ENCODE results near the gene F7. TPM values are rescaled to one million over a fixed set of nuclear protein-coding genes. Genes with fewer than 3 reads are reported as not detected.

Gene F7
- polyA plus RNA-seq, 1 donor from 2014 or later: not detected

DNA sequence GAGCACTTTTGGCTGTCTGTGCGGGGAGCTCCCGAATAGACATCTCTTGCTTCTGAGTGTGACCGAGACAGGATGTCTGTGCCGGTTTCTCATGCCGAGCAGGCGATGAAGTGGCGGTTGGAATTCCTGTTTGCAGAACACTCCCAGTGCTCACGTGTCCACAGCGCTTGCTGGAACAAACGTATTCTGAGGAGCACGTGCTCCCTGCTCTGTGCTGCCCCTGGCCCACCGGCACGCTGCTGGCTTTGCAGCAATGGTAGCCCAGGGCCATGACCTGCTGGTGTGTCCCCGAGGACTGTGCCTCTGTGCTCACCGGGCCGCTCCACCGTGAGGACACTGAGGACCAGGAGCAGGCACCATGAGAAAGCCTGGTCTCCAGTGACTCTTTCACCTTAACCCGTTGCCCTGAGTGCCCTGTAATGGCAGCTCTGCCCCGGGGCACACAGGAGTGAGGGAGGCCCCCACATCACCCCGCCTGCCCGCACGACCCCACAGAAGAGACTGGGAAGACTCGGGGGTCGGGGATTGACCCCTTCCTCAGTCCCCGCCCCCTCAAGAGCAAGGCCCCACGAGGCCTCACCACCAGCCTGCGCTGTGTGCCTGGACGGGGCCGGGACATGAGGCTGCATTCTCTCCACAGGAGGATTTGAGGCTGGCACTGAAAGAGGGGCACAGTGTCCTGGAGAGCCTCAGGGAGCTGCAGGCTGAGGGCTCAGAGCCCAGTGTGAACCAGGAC, 40.0 kb upstream of the F7 start:
- no peak overlapping the region for H3K27ac Mint-ChIP-seq
- H3K36me3 Mint-ChIP-seq: peaks cover 3% of the 10 kb centered on the region
- peaks cover 0 to 2% (median 0%) of the 10 kb centered on the region in 3 donors for H3K9me3 Mint-ChIP-seq

GRCh38 chr13:113066142-113066455, 39.5 kb upstream of the F7 start:
- Mint-ChIP-seq H3K27ac (no peak overlapping the region), H3K4me1 (no peaks in the 10 kb centered on the region), H3K4me3 (no peak overlapping the region), H3K36me3 (peaks cover 3% of the 10 kb centered on the region), H3K27me3 (no peaks in the 10 kb centered on the region), H3K9me3 (peaks cover 0 to 2% (median 0%) of the 10 kb centered on the region in 3 donors)

More for the DNA sequence above, 40.0 kb upstream of the F7 start:
- Mint-ChIP-seq H3K4me3 (no peak overlapping the region), H3K27me3 (no peaks in the 10 kb centered on the region), H3K4me1 (no peaks in the 10 kb centered on the region)

GRCh38 chr13:113066746-113067145, 38.8 kb upstream of the F7 start:
- no peaks in the 10 kb centered on the region for H3K27me3 Mint-ChIP-seq

GRCh38 chr13:113069861-113070805, 35.5 kb upstream of the F7 start:
- Mint-ChIP-seq H3K27me3 (no peaks in the 10 kb centered on the region), H3K36me3 (peaks cover 1% of the 10 kb centered on the region), H3K4me3 (no peak overlapping the region), H3K4me1 (no peaks in the 10 kb centered on the region), H3K9me3 (peaks cover 0 to 18% (median 2%) of the 10 kb centered on the region in 3 donors), H3K27ac (no peak overlapping the region)

More at GRCh38 chr13:113066746-113067145, 38.8 kb upstream of the F7 start:
- peaks cover 0 to 4% (median 2%) of the 10 kb centered on the region in 3 donors for H3K9me3 Mint-ChIP-seq
- no peak overlapping the region for H3K4me3 Mint-ChIP-seq
- H3K27ac Mint-ChIP-seq: no peak overlapping the region
- peaks cover 1% of the 10 kb centered on the region for H3K36me3 Mint-ChIP-seq
- H3K4me1 Mint-ChIP-seq: no peaks in the 10 kb centered on the region

GRCh38 chr13:113070855-113071254, 34.7 kb upstream of the F7 start:
- H3K27ac Mint-ChIP-seq: no peak overlapping the region

DNA sequence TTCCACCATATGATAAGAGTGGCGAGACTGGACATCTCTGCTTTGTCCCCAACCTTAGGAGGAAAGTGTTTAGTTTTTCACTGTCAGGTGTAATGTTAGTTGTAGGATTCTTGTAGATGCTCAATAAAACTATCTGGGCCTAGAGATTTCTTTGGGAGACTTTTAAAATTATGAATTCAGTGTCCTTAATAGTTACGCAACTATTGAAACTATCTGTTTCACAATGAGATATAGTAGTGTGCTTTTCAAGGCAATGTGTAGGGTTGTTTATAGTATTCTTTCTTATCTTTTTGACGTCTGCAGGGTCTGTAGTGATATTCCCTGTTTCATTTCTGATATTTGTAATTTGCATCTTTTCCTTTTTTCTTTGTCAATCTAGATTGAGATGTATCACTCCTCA, 33.2 kb upstream of the F7 start:
- Mint-ChIP-seq H3K9me3 (peaks cover 0 to 18% (median 2%) of the 10 kb centered on the region in 3 donors), H3K36me3 (peaks cover 1% of the 10 kb centered on the region), H3K4me3 (no peak overlapping the region), H3K27ac (no peak overlapping the region), H3K4me1 (no peaks in the 10 kb centered on the region), H3K27me3 (no peaks in the 10 kb centered on the region)

More at GRCh38 chr13:113070855-113071254, 34.7 kb upstream of the F7 start:
- Mint-ChIP-seq H3K27me3 (no peaks in the 10 kb centered on the region), H3K4me1 (no peaks in the 10 kb centered on the region), H3K4me3 (no peak overlapping the region), H3K36me3 (peaks cover 1% of the 10 kb centered on the region), H3K9me3 (peaks cover 0 to 18% (median 2%) of the 10 kb centered on the region in 3 donors)

DNA sequence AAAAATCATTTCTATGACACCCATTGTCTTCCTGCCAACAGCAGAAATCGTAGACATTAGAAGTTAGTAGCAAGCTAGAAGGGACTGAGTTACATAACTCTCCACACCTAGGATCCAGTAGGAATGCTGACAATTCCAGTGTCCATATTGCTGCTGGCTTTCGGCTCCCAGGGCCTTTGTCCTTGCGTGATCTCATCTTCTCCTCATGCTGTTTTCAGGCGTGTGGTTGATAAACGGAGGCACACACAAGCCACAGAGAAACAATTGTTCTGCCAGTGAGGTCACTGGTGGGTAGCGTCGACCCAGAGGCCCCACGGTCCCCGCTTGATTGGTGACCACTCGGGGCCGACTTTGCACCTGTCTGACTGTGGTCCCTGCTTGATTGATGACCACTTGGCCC, 31.6 kb upstream of the F7 start:
- Mint-ChIP-seq H3K9me3 (peaks cover 0 to 18% (median 2%) of the 10 kb centered on the region in 3 donors), H3K27ac (no peak overlapping the region), H3K36me3 (peaks cover 1% of the 10 kb centered on the region), H3K4me3 (no peak overlapping the region), H3K4me1 (no peaks in the 10 kb centered on the region), H3K27me3 (no peaks in the 10 kb centered on the region)

- no peaks in the 10 kb centered on the region for H3K4me1 Mint-ChIP-seq
- H3K9me3 Mint-ChIP-seq: peaks cover 0 to 18% (median 2%) of the 10 kb centered on the region in 3 donors
- H3K4me3 Mint-ChIP-seq: no peak overlapping the region
- peaks cover 1% of the 10 kb centered on the region for H3K36me3 Mint-ChIP-seq
- H3K27me3 Mint-ChIP-seq: no peaks in the 10 kb centered on the region
- H3K27ac Mint-ChIP-seq: no peak overlapping the region
These were observed 31.2 kb upstream of the F7 start for GRCh38 chr13:113074401-113074800.

DNA sequence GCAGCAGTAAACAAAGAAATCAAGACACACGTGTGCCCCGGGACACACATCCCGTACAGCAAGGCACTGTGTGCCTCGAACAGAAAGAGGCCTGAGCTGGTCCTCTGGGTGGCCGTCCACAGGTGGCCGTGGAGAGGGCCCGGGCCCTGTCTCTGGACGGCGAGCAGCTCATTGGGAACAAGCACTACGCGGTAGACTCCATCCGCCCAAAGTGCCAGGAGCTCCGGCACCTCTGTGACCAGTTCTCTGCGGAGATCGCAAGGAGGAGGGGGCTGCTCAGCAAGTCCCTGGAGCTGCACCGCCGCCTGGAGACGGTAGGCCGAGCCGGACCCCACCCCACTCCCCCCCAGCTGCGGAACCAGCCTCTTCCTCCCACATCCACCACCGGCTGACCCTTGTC, 30.7 kb upstream of the F7 start:
- H3K9me3 Mint-ChIP-seq: peaks cover 0 to 18% (median 2%) of the 10 kb centered on the region in 3 donors
- H3K27me3 Mint-ChIP-seq: no peaks in the 10 kb centered on the region
- no peaks in the 10 kb centered on the region for H3K4me1 Mint-ChIP-seq
- H3K27ac Mint-ChIP-seq: no peak overlapping the region
- no peak overlapping the region for H3K4me3 Mint-ChIP-seq
- peaks cover 1% of the 10 kb centered on the region for H3K36me3 Mint-ChIP-seq

DNA sequence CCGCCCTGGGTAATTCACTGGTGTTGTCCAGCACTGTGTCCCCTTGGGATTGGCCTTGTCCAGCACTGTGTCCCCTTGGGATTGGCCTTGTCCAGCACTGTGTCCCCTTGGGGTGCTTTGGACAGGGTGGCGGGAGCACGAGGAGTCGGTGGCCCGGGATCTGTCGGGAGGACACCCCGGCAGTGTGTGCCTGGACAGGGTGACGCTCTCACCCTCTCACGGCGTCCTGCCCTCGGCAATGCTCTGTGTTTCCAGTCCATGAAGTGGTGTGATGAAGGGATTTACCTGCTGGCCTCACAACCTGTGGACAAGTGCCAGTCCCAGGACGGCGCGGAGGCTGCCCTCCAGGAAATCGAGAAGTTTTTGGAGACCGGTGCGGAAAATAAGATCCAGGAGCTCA, 29.9 kb upstream of the F7 start:
- no peaks in the 10 kb centered on the region for H3K27me3 Mint-ChIP-seq
- H3K4me3 Mint-ChIP-seq: no peak overlapping the region
- H3K27ac Mint-ChIP-seq: no peak overlapping the region
- no peaks in the 10 kb centered on the region for H3K36me3 Mint-ChIP-seq
- no peaks in the 10 kb centered on the region for H3K4me1 Mint-ChIP-seq
- H3K9me3 Mint-ChIP-seq: peaks cover 0 to 18% (median 0%) of the 10 kb centered on the region in 3 donors

DNA sequence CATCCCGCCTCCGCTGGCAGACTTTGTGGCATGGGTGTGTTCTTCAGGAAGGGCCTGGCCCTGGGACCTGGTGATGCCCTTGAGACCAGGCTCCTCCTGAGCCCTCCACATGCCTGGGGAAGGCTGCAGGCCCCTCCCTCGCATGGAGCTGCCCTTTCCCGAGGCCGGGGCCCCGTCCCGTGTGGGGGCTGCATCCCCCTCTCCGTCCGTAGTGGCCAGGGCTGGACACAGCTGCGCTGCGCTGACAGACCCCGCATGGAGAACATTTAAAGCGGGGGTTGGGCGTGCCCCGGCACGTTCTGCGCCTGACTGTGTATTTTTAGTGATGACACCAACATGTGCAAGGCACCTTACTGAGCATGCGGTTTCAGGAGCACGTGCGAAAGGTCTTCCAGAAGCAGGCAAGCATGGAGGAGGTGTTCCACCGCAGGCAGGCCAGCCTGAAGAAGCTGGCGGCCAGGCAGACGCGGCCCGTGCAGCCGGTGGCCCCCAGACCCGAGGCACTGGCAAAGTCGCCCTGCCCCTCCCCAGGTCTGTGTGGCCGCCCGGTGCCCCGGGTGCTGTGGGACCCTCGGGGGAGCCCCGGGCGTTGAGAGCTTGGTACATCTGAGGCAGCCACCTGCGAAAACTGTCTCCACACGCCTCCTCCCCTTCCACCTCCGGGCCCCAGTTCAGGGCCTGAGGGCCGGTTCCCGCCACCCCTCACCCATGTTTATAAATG, 28.8 kb upstream of the F7 start:
- Mint-ChIP-seq H3K9me3 (peaks cover 0 to 13% (median 0%) of the 10 kb centered on the region in 3 donors), H3K36me3 (no peaks in the 10 kb centered on the region), H3K4me3 (no peak overlapping the region), H3K4me1 (no peaks in the 10 kb centered on the region), H3K27ac (no peak overlapping the region), H3K27me3 (no peaks in the 10 kb centered on the region)

GRCh38 chr13:113077566-113077952, 28.0 kb upstream of the F7 start:
- Mint-ChIP-seq H3K9me3 (peaks cover 0 to 6% (median 0%) of the 10 kb centered on the region in 3 donors), H3K36me3 (no peaks in the 10 kb centered on the region), H3K27ac (no peak overlapping the region), H3K27me3 (no peaks in the 10 kb centered on the region), H3K4me1 (no peaks in the 10 kb centered on the region), H3K4me3 (no peak overlapping the region)

- Mint-ChIP-seq H3K9me3 (no peaks in the 10 kb centered on the region), H3K36me3 (no peaks in the 10 kb centered on the region), H3K27ac (no peak overlapping the region), H3K4me1 (no peaks in the 10 kb centered on the region), H3K27me3 (no peaks in the 10 kb centered on the region), H3K4me3 (no peak overlapping the region)
These were observed 27.4 kb upstream of the F7 start for GRCh38 chr13:113077953-113078901.

All from IgD-negative memory B cell (primary cell).